Activated T-cell treated with anti-CD3 and anti-CD28 coated beads, Interleukin-2, amount 50 U/mL, for 1 hour (primary cell): ENCODE results near the gene CBFB.
"Not testable (repeated sequence)": the region's sequence is repeated elsewhere in the genome, so short reads cannot be mapped to it uniquely, and the experiment has no call there.

ENCODE experiments used
- DNase-seq: peaks from one replicate; pipeline ENCODE4 v3.0.0-alpha.2; 2020

The CBFB gene

GRCh38 chr16:67101311-67102082 lies 72.5 kb downstream of the CBFB start:
- no peak for DNase-seq

GRCh38 chr16:67104061-67104460 lies 75.1 kb downstream of the CBFB start:
- DNase-seq, result no peak

GRCh38 chr16:67104845-67105244 lies 75.9 kb downstream of the CBFB start:
- no peak for DNase-seq

GRCh38 chr16:67105246-67105645 lies 76.3 kb downstream of the CBFB start:
- no peak for DNase-seq

- DNase-seq, result no peak
Measured at GRCh38 chr16:67105881-67106280, 76.9 kb downstream of the CBFB start.

GRCh38 chr16:67108489-67108888 lies 79.5 kb downstream of the CBFB start:
- no peak for DNase-seq

GRCh38 chr16:67108931-67109406 lies 80.0 kb downstream of the CBFB start:
- DNase-seq, result no peak

GRCh38 chr16:67109407-67110135 lies 80.6 kb downstream of the CBFB start, which contains the start of gene PHAF1:
PHAF1 (plus strand) TSS chr16:67109941; CDS start chr16:67110176, 235 bp downstream.
- peak; percentile 99 for DNase-seq

- no peak for DNase-seq
Measured at GRCh38 chr16:67111951-67112444, 83.0 kb downstream of the CBFB start.

- DNase-seq, result no peak
Measured at GRCh38 chr16:67112591-67113399, 83.8 kb downstream of the CBFB start.

- DNase-seq, result no peak
Measured at GRCh38 chr16:67114793-67115192, 85.8 kb downstream of the CBFB start.

GRCh38 chr16:67115639-67116038 lies 86.7 kb downstream of the CBFB start:
- DNase-seq, result no peak

- no peak for DNase-seq
Measured at GRCh38 chr16:67116388-67117311, 87.7 kb downstream of the CBFB start.

- no peak for DNase-seq
Measured at GRCh38 chr16:67117716-67118115, 88.8 kb downstream of the CBFB start.

GRCh38 chr16:67120025-67120424 lies 91.1 kb downstream of the CBFB start:
- DNase-seq, result no peak

- not testable (repeated sequence) for DNase-seq
Measured at GRCh38 chr16:67122799-67123198, 93.8 kb downstream of the CBFB start.

GRCh38 chr16:67128417-67128816 lies 99.5 kb downstream of the CBFB start:
- no peak for DNase-seq

GRCh38 chr16:67128887-67129286 lies 99.9 kb downstream of the CBFB start:
- no peak for DNase-seq

- DNase-seq, result no peak
Measured at GRCh38 chr16:67129422-67129821, 100.5 kb downstream of the CBFB start.

- no peak for DNase-seq
Measured at GRCh38 chr16:67137605-67138004, 108.7 kb downstream of the CBFB start.

- no peak for DNase-seq
Measured at GRCh38 chr16:67141391-67141790, 112.4 kb downstream of the CBFB start.

- no peak for DNase-seq
Measured at GRCh38 chr16:67142342-67142741, 113.4 kb downstream of the CBFB start.
